GM23338 (cell line): ENCODE results near the gene CAP1. TPM values are rescaled to one million over a fixed set of nuclear protein-coding genes. Genes with fewer than 3 reads are reported as not detected.

Source experiments
- ATAC-seq: fragments of 200-7000 bp; cut with Tn5 transposase; 3 replicates; pipeline ENCODE4 v1.9.1; 2020
- DNase-seq: peaks from one replicate; pipeline ENCODE4 v3.0.0-alpha.2; 2015; ENCODE audit warnings: low spot score
- H2AFZ ChIP-seq: fragments of 200-600 bp; sonication (generic); 2 replicates; pipeline ENCODE4 v1.8.0; 2016; ENCODE audit warnings: antibody characterized with exemption, mild to moderate bottlenecking, moderate library complexity
- H3F3A ChIP-seq: fragments of 200-600 bp; sonication (generic); replicated peaks from 2 replicates; pipeline ENCODE4 v1.8.0; 2017; ENCODE audit warnings: antibody characterized with exemption, mixed run types, low read depth
- H3K27ac ChIP-seq: fragments of 200-600 bp; sonication (generic); 2 replicates; pipeline ENCODE4 v1.6.1; 2016; ENCODE audit warnings: low read depth
- H3K27me3 ChIP-seq: fragments of 200-600 bp; sonication (generic); 2 replicates; pipeline ENCODE4 v1.8.0; 2016; ENCODE audit warnings: mild to moderate bottlenecking, mixed run types, moderate library complexity; ENCODE audit not compliant: insufficient read depth
- H3K36me3 ChIP-seq: fragments of 200-600 bp; sonication (generic); 2 replicates; pipeline ENCODE4 v1.8.0; 2016; ENCODE audit warnings: mild to moderate bottlenecking; ENCODE audit not compliant: insufficient read depth
- H3K4me1 ChIP-seq: fragments of 200-600 bp; sonication (generic); 2 replicates; pipeline ENCODE4 v1.8.0; 2016; ENCODE audit warnings: mild to moderate bottlenecking, moderate library complexity; ENCODE audit not compliant: insufficient read depth
- H3K4me2 ChIP-seq: fragments of 200-600 bp; sonication (generic); 2 replicates; pipeline ENCODE4 v1.7.1; 2017; ENCODE audit warnings: mixed run types
- H3K4me3 ChIP-seq: fragments of 200-600 bp; sonication (generic); 2 replicates; pipeline ENCODE4 v1.6.1; 2016; ENCODE audit warnings: mixed run types
- H3K79me2 ChIP-seq: fragments of 200-600 bp; sonication (generic); replicated peaks from 2 replicates; pipeline ENCODE4 v1.8.0; 2017; ENCODE audit warnings: mild to moderate bottlenecking; ENCODE audit not compliant: insufficient read depth
- H3K9me2 ChIP-seq: fragments of 200-600 bp; sonication (generic); 2 replicates; pipeline ENCODE4 v1.8.0; 2017; ENCODE audit not compliant: insufficient read depth
- H4K20me1 ChIP-seq: fragments of 200-600 bp; sonication (generic); replicated peaks from 2 replicates; pipeline ENCODE4 v1.8.0; 2017; ENCODE audit warnings: mild to moderate bottlenecking; ENCODE audit not compliant: insufficient read depth
- H3K27ac Mint-ChIP-seq: 2 replicates; pipeline ENCODE4 v1.8.0; 2020; ENCODE audit warnings: inconsistent platforms, mild to moderate bottlenecking, moderate library complexity, mixed read lengths
- H3K27me3 Mint-ChIP-seq: 3 replicates; pipeline ENCODE4 v1.8.0; 2022; ENCODE audit warnings: low read depth, mild to moderate bottlenecking, moderate library complexity, mixed read lengths, inconsistent platforms; ENCODE audit not compliant: insufficient read depth, poor library complexity
- H3K36me3 Mint-ChIP-seq: 3 replicates; pipeline ENCODE4 v1.8.0; 2021; ENCODE audit warnings: low read depth, mild to moderate bottlenecking, inconsistent platforms, moderate library complexity, mixed read lengths
- H3K4me1 Mint-ChIP-seq: 3 replicates; pipeline ENCODE4 v1.8.0; 2020; ENCODE audit warnings: mild to moderate bottlenecking, inconsistent platforms, mixed read lengths
- H3K4me3 Mint-ChIP-seq: 3 replicates; pipeline ENCODE4 v1.8.0; 2021; ENCODE audit warnings: moderate library complexity, mild to moderate bottlenecking, inconsistent platforms, mixed read lengths
- H3K9me3 Mint-ChIP-seq: 3 replicates; pipeline ENCODE4 v1.8.0; 2020; ENCODE audit warnings: moderate library complexity, mild to moderate bottlenecking, inconsistent platforms, mixed read lengths
- CREB1 ChIP-seq: fragments of 250-450 bp; sonication (Bioruptor Pico); IDR thresholded peaks from 2 replicates; pipeline ENCODE4 v1.5.0; 2020; ENCODE audit warnings: low read depth, mild to moderate bottlenecking, moderate library complexity
- EZH2 ChIP-seq: fragments of 200-600 bp; sonication (generic); IDR thresholded peaks from one replicate; pipeline ENCODE4 v1.8.0; 2017; ENCODE audit warnings: antibody characterized with exemption, mild to moderate bottlenecking, low read depth; ENCODE audit not compliant: unreplicated experiment
- EZH2phosphoT487 ChIP-seq: fragments of 200-600 bp; sonication (generic); IDR thresholded peaks from one replicate; pipeline ENCODE4 v1.8.1; 2018; ENCODE audit warnings: antibody characterized with exemption; ENCODE audit not compliant: unreplicated experiment
- JUNB ChIP-seq: IDR thresholded peaks from one replicate; pipeline ENCODE4 v1.6.1; 2016; ENCODE audit warnings: antibody characterized with exemption; ENCODE audit not compliant: unreplicated experiment
- NANOG ChIP-seq: IDR thresholded peaks from 2 replicates; pipeline ENCODE4 v1.6.1; 2016; ENCODE audit warnings: antibody characterized with exemption, borderline replicate concordance
- POLR2AphosphoS5 ChIP-seq: IDR thresholded peaks from 2 replicates; pipeline ENCODE4 v1.6.1; 2016; ENCODE audit warnings: antibody characterized with exemption, low read depth
- STAT1 ChIP-seq: IDR thresholded peaks from one replicate; pipeline ENCODE4 v1.6.1; 2016; ENCODE audit warnings: antibody characterized with exemption; ENCODE audit not compliant: unreplicated experiment
- ZNF114 ChIP-seq: fragments of 250-450 bp; sonication (Bioruptor Pico); IDR thresholded peaks from 2 replicates; pipeline ENCODE4 v1.5.0; 2020; ENCODE audit warnings: mild to moderate bottlenecking, moderate library complexity
- ZNF331 ChIP-seq: fragments of 250-450 bp; sonication (Bioruptor Pico); IDR thresholded peaks from 2 replicates; pipeline ENCODE4 v1.5.0; 2020; ENCODE audit warnings: low read depth, mild to moderate bottlenecking, moderate library complexity
- polyA plus RNA-seq: library from polyadenylated mRNA; unstranded; fragments of >200 nt; fragmentation: Nextera tagmentation; extraction: Ambion mirVana; gene quantifications from 2 replicates; pipeline ENCODE4 v1.2.1, GENCODE V29; 2016
- total RNA-seq: library from RNA; depleted of rRNA; stranded (reverse); fragments of >200 nt; shearing (Covaris generic); gene quantifications from 2 replicates; pipeline ENCODE4 v1.2.3, GENCODE V29; 2014
- TF ChIP-seq, protein P1 (sequence below): IDR thresholded peaks from 2 replicates; pipeline ENCODE4 v1.6.1; 2016; ENCODE audit warnings: antibody characterized with exemption
- TF ChIP-seq, protein P2 (sequence below): fragments of 250-450 bp; sonication (Bioruptor Pico); IDR thresholded peaks from 2 replicates; pipeline ENCODE4 v1.5.0; 2020; ENCODE audit warnings: mild to moderate bottlenecking, moderate library complexity
- TF ChIP-seq, protein P3 (sequence below), 2 experiments: fragments of 200-600 bp in 1 of 2; sonication (generic) in 1 of 2; conservative IDR thresholded peaks; 2 replicates each; pipeline versions ENCODE4 v1.5.1 to v1.6.1; 2016 to 2017; ENCODE audit warnings: antibody characterized with exemption in 2 of 2, low read depth in 2 of 2, mild to moderate bottlenecking in 2 of 2, moderate library complexity in 1 of 2

CAP1 gene
- total and polyA plus RNA-seq, 2 experiments from 2014 or later: 133 to 254 TPM

DNA sequence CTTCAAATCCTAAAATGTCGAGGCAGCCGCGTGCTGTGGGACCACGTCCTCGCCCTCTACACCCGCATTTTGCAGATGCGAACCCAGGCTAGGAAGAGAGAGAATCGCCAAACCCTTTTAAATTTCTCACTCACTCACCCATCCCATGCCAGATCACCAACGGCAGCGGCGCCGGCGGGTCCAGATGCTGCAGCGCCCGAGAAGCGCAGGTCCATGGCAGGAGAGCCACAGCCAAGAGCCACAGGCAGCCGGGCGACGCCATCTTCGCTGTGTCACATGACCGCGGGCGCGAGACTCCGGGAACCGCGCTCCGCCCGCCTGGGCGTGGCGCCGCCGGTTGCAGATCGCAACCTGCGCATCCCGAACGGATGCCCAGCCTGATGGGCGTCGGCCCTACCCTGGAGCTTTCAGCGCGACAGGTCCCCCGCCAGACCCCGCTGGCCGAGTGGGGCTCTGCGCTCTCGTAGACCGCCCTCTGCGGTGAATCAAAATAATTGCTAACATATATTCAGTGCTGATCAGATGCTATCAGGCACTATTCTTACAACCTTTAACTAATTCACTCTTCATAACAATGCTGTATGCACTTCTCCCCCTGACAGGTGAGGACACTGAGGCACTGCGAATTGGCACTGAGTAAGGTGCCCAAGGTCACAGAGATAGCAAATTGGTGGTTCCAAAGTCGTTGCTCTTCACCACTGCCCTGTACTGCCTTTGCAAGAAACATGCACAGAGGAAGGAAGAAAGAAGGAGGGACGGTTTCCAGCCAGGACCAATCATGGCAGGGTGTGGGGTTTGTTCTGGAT lies 56.7 kb downstream of the CAP1 start, which contains the start of gene PPT1 (continued):
- TF ChIP-seq, protein P1, sequence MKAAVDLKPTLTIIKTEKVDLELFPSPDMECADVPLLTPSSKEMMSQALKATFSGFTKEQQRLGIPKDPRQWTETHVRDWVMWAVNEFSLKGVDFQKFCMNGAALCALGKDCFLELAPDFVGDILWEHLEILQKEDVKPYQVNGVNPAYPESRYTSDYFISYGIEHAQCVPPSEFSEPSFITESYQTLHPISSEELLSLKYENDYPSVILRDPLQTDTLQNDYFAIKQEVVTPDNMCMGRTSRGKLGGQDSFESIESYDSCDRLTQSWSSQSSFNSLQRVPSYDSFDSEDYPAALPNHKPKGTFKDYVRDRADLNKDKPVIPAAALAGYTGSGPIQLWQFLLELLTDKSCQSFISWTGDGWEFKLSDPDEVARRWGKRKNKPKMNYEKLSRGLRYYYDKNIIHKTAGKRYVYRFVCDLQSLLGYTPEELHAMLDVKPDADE: no peak

DNA sequence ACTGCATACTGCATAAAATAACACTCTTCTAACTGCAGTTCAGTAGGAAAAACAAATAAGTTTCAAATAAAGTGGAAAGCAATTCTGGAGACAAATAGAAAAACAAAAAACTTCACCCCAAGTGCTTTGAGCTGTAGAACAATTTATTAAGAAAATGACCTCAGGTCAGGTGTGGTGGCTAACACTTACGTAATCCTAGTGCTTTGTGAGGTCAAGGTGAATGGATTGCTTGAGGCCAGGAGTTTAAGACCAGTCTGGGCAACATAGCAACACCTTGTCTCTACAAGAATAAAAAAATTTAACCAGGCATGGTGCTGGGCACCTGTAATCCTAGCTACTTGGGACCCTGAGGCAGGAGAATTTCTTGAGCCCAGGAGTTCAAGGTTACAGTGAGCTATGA lies 61.5 kb downstream of the CAP1 start:
- Histone ChIP-seq H3K4me3 (no peak overlapping the region), H2AFZ (no peak overlapping the region), H3K4me1 (no peaks in the 10 kb centered on the region), H3K9me2 (no peaks in the 10 kb centered on the region), H4K20me1 (no peaks in the 10 kb centered on the region), H3K79me2 (no peaks in the 10 kb centered on the region), H3K4me2 (no peak overlapping the region), H3K27ac (no peak overlapping the region), H3K36me3 (no peaks in the 10 kb centered on the region), H3F3A (no peaks in the 10 kb centered on the region), H3K27me3 (no peaks in the 10 kb centered on the region)
- Mint-ChIP-seq H3K27me3 (no peaks in the 10 kb centered on the region), H3K36me3 (no peaks in the 10 kb centered on the region), H3K4me3 (no peak overlapping the region), H3K9me3 (peaks cover 3% of the 10 kb centered on the region; the same call in 1 of the 3 replicates), H3K4me1 (peaks cover 6% of the 10 kb centered on the region; the same call in 2 of the 3 replicates), H3K27ac (no peak overlapping the region)
- no peak for ATAC-seq
- DNase-seq: no peak
- TF ChIP-seq, protein P2, sequence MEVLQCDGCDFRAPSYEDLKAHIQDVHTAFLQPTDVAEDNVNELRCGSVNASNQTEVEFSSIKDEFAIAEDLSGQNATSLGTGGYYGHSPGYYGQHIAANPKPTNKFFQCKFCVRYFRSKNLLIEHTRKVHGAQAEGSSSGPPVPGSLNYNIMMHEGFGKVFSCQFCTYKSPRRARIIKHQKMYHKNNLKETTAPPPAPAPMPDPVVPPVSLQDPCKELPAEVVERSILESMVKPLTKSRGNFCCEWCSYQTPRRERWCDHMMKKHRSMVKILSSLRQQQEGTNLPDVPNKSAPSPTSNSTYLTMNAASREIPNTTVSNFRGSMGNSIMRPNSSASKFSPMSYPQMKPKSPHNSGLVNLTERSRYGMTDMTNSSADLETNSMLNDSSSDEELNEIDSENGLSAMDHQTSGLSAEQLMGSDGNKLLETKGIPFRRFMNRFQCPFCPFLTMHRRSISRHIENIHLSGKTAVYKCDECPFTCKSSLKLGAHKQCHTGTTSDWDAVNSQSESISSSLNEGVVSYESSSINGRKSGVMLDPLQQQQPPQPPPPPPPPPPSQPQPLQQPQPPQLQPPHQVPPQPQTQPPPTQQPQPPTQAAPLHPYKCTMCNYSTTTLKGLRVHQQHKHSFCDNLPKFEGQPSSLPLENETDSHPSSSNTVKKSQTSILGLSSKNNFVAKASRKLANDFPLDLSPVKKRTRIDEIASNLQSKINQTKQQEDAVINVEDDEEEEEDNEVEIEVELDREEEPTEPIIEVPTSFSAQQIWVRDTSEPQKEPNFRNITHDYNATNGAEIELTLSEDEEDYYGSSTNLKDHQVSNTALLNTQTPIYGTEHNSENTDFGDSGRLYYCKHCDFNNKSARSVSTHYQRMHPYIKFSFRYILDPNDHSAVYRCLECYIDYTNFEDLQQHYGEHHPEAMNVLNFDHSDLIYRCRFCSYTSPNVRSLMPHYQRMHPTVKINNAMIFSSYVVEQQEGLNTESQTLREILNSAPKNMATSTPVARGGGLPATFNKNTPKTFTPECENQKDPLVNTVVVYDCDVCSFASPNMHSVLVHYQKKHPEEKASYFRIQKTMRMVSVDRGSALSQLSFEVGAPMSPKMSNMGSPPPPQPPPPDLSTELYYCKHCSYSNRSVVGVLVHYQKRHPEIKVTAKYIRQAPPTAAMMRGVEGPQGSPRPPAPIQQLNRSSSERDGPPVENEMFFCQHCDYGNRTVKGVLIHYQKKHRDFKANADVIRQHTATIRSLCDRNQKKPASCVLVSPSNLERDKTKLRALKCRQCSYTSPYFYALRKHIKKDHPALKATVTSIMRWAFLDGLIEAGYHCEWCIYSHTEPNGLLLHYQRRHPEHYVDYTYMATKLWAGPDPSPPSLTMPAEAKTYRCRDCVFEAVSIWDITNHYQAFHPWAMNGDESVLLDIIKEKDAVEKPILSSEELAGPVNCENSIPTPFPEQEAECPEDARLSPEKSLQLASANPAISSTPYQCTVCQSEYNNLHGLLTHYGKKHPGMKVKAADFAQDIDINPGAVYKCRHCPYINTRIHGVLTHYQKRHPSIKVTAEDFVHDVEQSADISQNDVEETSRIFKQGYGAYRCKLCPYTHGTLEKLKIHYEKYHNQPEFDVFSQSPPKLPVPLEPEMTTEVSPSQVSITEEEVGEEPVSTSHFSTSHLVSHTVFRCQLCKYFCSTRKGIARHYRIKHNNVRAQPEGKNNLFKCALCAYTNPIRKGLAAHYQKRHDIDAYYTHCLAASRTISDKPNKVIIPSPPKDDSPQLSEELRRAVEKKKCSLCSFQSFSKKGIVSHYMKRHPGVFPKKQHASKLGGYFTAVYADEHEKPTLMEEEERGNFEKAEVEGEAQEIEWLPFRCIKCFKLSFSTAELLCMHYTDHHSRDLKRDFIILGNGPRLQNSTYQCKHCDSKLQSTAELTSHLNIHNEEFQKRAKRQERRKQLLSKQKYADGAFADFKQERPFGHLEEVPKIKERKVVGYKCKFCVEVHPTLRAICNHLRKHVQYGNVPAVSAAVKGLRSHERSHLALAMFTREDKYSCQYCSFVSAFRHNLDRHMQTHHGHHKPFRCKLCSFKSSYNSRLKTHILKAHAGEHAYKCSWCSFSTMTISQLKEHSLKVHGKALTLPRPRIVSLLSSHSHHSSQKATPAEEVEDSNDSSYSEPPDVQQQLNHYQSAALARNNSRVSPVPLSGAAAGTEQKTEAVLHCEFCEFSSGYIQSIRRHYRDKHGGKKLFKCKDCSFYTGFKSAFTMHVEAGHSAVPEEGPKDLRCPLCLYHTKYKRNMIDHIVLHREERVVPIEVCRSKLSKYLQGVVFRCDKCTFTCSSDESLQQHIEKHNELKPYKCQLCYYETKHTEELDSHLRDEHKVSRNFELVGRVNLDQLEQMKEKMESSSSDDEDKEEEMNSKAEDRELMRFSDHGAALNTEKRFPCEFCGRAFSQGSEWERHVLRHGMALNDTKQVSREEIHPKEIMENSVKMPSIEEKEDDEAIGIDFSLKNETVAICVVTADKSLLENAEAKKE (CRISPR knock-in tag): no peak
- TF ChIP-seq ZNF114: no peak
- TF ChIP-seq STAT1: no peak
- no peak for TF ChIP-seq EZH2
- no peak for TF ChIP-seq POLR2AphosphoS5
- no peak for TF ChIP-seq NANOG
- TF ChIP-seq ZNF331 (CRISPR knock-in tag): no peak
- no peak for TF ChIP-seq EZH2phosphoT487
- TF ChIP-seq JUNB: no peak
- TF ChIP-seq, protein P3, sequence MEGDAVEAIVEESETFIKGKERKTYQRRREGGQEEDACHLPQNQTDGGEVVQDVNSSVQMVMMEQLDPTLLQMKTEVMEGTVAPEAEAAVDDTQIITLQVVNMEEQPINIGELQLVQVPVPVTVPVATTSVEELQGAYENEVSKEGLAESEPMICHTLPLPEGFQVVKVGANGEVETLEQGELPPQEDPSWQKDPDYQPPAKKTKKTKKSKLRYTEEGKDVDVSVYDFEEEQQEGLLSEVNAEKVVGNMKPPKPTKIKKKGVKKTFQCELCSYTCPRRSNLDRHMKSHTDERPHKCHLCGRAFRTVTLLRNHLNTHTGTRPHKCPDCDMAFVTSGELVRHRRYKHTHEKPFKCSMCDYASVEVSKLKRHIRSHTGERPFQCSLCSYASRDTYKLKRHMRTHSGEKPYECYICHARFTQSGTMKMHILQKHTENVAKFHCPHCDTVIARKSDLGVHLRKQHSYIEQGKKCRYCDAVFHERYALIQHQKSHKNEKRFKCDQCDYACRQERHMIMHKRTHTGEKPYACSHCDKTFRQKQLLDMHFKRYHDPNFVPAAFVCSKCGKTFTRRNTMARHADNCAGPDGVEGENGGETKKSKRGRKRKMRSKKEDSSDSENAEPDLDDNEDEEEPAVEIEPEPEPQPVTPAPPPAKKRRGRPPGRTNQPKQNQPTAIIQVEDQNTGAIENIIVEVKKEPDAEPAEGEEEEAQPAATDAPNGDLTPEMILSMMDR (conservative IDR thresholded peaks at IDR 0.05; ENCODE audit: low read depth in 2 of 2): no peak
- no peak for TF ChIP-seq CREB1 (CRISPR knock-in tag)
